ENCODE data around the gene PLAGL1.
A peak's percentile ranks its signal among the peaks of the same experiment; 100 is the strongest.
"Not testable (repeated sequence)": the region's sequence is repeated elsewhere in the genome, so short reads cannot be mapped to it uniquely, and the experiment has no call there.

PLAGL1 gene

GRCh38 chr6:143939364-143939763, 68.7 kb downstream of the PLAGL1 start:
- no peak for DNase-seq (ENCODE audit: low read depth, low spot score)

- no peak for DNase-seq (ENCODE audit: low read depth, low spot score)
Observed at GRCh38 chr6:143937668-143937970, 70.4 kb downstream of the PLAGL1 start.

DNA sequence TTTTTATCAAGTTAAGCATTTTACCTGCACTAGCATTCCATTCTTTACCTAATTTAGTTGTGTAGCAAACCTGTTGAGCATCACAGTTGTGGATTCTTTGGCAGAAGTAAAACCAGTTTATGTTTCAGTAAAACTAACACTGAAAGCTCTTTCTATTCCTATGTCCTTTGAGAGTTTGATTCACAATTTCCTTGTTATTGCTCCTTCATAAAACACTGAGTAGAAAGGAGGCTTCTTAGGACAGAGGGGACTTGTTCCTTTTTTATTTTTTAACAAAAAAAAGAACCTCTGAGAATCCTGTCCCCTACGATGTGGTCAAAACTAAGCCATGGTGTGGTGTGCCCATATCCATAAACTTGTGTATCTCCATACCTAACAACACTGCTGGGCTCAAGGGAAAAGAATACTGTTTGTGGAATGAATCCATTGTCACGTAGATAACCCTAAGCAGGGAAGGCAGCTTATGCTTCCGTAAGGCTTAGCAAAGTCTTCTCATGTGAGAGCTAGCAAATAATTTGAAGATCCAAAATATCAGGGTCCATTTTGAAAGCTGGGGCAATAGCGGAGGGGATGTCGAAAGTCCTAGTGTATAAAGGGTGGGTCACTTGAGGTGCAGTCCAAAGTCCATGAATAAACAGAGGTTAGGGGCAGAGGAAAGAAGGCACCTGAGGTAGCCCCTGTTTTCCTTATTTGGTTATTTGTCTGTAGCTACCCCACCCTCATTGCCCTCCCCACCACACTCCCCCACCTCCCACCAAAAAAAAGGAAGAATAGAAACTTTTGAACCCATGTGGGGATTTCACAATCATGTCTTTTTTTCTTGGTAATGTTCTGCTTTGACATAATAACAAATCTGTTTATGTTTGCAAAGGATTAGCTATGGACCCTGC, 71.0 kb downstream of the PLAGL1 start:
- no peak for DNase-seq (ENCODE audit: low read depth, low spot score)

- DNase-seq (ENCODE audit: low read depth, low spot score), result no peak
Observed at GRCh38 chr6:143936347-143936746, 71.7 kb downstream of the PLAGL1 start.

DNA sequence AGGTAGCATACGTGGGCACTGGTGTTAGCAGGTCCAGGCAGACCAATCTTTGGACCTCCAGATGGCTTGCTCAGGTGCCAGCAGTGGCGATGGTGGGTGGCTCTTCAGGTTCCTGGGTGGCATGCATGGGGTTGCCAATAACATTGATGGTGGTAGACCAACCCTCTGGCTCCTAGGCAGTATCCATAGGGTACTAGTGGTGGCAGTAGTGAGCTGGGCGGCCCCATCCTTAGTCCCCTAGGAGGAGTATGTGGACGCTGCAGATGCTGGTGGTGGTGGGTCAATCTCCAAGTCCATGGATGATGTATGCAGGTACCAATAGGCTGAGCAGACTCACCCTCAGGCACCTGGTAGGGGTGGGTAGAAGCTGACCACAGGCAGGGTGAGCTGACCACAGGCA, 73.2 kb downstream of the PLAGL1 start:
- DNase-seq (ENCODE audit: low read depth, low spot score), result no peak

DNA sequence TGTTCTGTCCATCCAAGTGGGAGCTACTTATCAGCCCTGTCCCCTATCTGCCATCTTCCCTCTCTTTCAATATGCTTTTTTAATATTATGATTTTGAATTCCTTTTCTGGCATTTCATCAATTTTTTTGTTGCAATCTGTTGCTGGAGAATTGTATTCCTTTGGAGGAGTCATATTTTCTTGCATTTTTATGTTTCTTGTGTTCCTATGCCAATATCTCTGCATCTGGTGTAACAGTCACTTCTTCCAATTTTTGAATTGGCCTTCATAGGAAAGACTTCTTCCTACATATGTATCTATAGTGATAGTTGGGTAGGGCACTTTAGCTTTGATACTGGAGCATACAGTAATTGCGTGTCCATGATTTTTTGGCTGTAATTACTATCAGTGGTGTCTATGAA, 73.7 kb downstream of the PLAGL1 start:
- DNase-seq (ENCODE audit: low read depth, low spot score), result no peak

DNA sequence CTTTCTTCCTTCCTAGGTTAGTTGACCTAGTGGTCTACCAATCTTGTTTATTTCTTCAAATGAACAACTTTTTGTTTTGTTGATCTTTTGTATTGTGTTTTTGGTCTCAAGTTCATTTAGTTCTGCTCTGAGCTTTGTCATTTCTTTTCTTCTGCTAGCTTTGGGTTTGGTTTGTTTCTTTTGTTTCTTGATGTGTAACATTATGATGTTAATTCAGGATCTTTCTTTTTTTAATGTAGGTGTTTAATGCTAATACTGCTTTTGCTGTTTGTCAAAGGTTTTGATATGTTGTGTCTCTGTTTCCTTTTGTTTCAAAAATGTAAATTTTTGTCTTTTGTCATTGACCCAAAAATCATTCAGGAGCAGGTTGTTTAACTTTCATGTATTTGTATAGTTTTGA, 78.1 kb downstream of the PLAGL1 start:
- no peak for DNase-seq (ENCODE audit: low read depth, low spot score)

DNA sequence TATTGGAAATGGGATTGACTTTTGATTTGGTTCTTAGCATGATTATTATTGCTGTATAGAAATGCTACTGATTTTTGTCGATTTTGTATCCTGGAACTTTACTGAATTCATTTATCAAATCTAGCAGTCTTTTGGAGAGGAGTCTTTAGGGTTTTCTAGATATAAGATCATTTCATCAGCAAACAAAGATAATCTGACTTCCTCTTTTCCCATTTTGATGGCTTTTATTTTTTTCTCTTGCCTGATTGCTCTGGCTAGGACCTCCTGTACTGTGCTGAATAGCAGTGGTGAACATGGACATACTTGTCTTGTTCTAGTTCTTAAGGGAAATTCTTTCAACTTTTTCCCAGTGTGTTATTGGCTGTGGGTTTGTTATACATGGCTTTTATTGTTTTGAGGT, 79.2 kb downstream of the PLAGL1 start:
- DNase-seq (ENCODE audit: low read depth, low spot score), result no peak

- DNase-seq (ENCODE audit: low read depth, low spot score), result not testable (repeated sequence)
Observed at GRCh38 chr6:143917026-143917425, 91.0 kb downstream of the PLAGL1 start.

GRCh38 chr6:143912671-143913070, 95.4 kb downstream of the PLAGL1 start:
- DNase-seq (ENCODE audit: low read depth, low spot score), result no peak

- no peak for DNase-seq (ENCODE audit: low read depth, low spot score)
Observed at GRCh38 chr6:143911028-143911427, 97.0 kb downstream of the PLAGL1 start.

GRCh38 chr6:143902827-143903226, 105.2 kb downstream of the PLAGL1 start:
- DNase-seq (ENCODE audit: low read depth, low spot score), result no peak

- DNase-seq (ENCODE audit: low read depth, low spot score), result peak; percentile 8
Observed at GRCh38 chr6:143901885-143902750, 105.9 kb downstream of the PLAGL1 start.

- no peak for DNase-seq (ENCODE audit: low read depth, low spot score)
Observed at GRCh38 chr6:143900358-143900757, 107.7 kb downstream of the PLAGL1 start.

- DNase-seq (ENCODE audit: low read depth, low spot score), result no peak
Observed at GRCh38 chr6:143896126-143896860, 111.8 kb downstream of the PLAGL1 start.

GRCh38 chr6:143894655-143895054, 113.4 kb downstream of the PLAGL1 start:
- DNase-seq (ENCODE audit: low read depth, low spot score), result no peak

All from astrocyte of the hippocampus (primary cell).